Gastrocnemius medialis (tissue), 4 donors: ENCODE measurements around the gene NEIL3. TPM values are rescaled to one million over a fixed set of nuclear protein-coding genes. Genes with fewer than 3 reads are reported as not detected.
A peak's percentile ranks its signal among the peaks of the same experiment; 100 is the strongest.

Experiments used
- ATAC-seq, 2 donors: fragments of 150-250 bp; one replicate each; pipeline ENCODE4 v1.9.1; 2016
- DNase-seq, 2 donors: peaks; one replicate each; pipeline ENCODE4 v3.0.0-alpha.2; 2019
- H3K27ac ChIP-seq, 4 donors: fragments of 200-600 bp; sonication (generic); 1 replicate in 1 of 4; 2 replicates in 3 of 4; pipeline ENCODE4 v1.5.1; 2016 to 2018; ENCODE audit warnings: mild to moderate bottlenecking in 2 of 4, moderate library complexity in 1 of 4
- H3K27me3 ChIP-seq, 3 donors: fragments of 200-600 bp; sonication (generic) in 2 of 3; 1 replicate in 1 of 3; 2 replicates in 2 of 3; pipeline versions ENCODE4 v1.5.1 to v1.6.0; 2016 to 2019; ENCODE audit warnings: mild to moderate bottlenecking in 1 of 3, moderate library complexity in 1 of 3
- H3K36me3 ChIP-seq, 2 donors: fragments of 200-600 bp; sonication (generic) in 1 of 2; one replicate each; pipeline ENCODE4 v1.5.1; 2017 to 2018
- H3K4me1 ChIP-seq, 2 donors: fragments of 200-600 bp; sonication (generic) in 1 of 2; one replicate each; pipeline ENCODE4 v1.5.1; 2016 to 2017; ENCODE audit warnings: mild to moderate bottlenecking in 2 of 2
- H3K4me3 ChIP-seq, 4 donors: fragments of 200-600 bp; sonication (generic) in 3 of 4; 1 replicate in 1 of 4; 2 replicates in 3 of 4; pipeline ENCODE4 v1.5.1; 2016 to 2019; ENCODE audit warnings: mild to moderate bottlenecking in 2 of 4
- H3K9me3 ChIP-seq, 3 donors: fragments of 200-600 bp; sonication (generic) in 2 of 3; 1 replicate in 1 of 3; 2 replicates in 2 of 3; pipeline ENCODE4 v1.5.1; 2016 to 2019
- POLR2A ChIP-seq, 2 donors: fragments of 450-650 bp; IDR thresholded peaks; one replicate each; pipeline ENCODE4 v1.6.1; 2017; ENCODE audit warnings: antibody characterized with exemption in 2 of 2, mild to moderate bottlenecking in 2 of 2, moderate library complexity in 2 of 2
- in situ Hi-C, 4 donors: fragments of 200-750 bp; cut with MboI; loops; one replicate each; pipeline versions ENCODE4 v1.15.0 to v1.8.0; 2017; ENCODE audit warnings: low sequenced_read_pairs in 4 of 4
- intact Hi-C: fragments of 100-400 bp; cut with DNase I; formaldehyde crosslinking; loops from one replicate; pipeline ENCODE4 v1.15.1; 2023; ENCODE audit warnings: low total_unique reads
- total RNA-seq, 4 donors: library from RNA; depleted of rRNA; stranded (reverse); fragments of >200 nt; gene quantifications; one replicate each; pipeline versions ENCODE4 v1.1.0 to v1.2.3, GENCODE V29; 2016
- TF ChIP-seq, protein P1 (sequence below), 5 experiments: fragments of 450-650 bp in 3 of 5; fragments of 200-600 bp in 2 of 5; sonication (generic) in 2 of 5; IDR thresholded peaks in 4 of 5; conservative IDR thresholded peaks in 1 of 5; 1 replicate in 4 of 5; 2 replicates in 1 of 5; pipeline ENCODE4 v1.5.1; 2016 to 2019; ENCODE audit warnings: antibody characterized with exemption in 5 of 5, mild to moderate bottlenecking in 3 of 5, moderate library complexity in 3 of 5

Gene NEIL3, protein sequence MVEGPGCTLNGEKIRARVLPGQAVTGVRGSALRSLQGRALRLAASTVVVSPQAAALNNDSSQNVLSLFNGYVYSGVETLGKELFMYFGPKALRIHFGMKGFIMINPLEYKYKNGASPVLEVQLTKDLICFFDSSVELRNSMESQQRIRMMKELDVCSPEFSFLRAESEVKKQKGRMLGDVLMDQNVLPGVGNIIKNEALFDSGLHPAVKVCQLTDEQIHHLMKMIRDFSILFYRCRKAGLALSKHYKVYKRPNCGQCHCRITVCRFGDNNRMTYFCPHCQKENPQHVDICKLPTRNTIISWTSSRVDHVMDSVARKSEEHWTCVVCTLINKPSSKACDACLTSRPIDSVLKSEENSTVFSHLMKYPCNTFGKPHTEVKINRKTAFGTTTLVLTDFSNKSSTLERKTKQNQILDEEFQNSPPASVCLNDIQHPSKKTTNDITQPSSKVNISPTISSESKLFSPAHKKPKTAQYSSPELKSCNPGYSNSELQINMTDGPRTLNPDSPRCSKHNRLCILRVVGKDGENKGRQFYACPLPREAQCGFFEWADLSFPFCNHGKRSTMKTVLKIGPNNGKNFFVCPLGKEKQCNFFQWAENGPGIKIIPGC
- not detected for total RNA-seq

DNA sequence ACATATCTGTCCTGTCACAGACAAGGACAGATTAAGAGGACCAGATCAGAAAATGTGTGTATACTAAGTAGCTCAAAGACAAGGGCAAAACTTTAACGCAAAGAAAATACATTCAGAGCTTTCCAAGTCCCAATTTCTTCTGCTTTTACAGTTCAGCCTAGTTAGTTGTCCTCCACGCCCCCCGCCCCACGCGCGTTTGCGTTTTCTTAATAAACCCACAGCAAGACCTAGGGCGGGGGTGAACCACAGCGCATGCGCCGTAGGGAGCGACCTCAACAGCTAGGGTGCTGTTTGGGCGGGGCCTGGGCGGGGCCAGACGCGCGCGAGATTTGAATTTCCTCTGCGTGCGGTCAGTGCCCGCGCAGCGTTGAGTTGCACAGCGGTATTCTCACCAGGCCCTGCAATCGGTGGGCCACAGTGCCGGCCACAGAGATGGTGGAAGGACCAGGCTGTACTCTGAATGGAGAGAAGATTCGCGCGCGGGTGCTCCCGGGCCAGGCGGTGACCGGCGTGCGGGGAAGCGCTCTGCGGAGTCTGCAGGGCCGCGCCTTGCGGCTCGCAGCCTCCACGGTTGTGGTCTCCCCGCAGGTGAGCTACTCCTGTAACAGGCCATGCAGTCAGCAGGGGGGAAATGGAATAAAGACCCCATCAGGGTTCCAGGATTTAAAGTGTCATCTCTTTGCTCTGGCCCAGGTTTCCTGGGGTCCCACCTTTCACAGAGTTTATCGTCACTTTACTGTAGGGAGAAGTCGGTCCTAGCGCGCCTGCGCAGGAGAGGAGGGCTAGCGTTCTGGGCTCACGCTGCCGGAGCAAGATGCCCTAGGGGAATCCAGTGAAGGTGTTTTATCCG lies at the start of gene NEIL3:
Gene NEIL3, plus strand, starts transcription at position 353 of the 850 bp plus-strand sequence. Its CDS starts 80 bp downstream, at position 433.
- intact Hi-C loops (no loop called here), in situ Hi-C loops (no loop called here)
- no peak for TF ChIP-seq POLR2A (IDR thresholded peaks at IDR 0.05)
- TF ChIP-seq, protein P1, sequence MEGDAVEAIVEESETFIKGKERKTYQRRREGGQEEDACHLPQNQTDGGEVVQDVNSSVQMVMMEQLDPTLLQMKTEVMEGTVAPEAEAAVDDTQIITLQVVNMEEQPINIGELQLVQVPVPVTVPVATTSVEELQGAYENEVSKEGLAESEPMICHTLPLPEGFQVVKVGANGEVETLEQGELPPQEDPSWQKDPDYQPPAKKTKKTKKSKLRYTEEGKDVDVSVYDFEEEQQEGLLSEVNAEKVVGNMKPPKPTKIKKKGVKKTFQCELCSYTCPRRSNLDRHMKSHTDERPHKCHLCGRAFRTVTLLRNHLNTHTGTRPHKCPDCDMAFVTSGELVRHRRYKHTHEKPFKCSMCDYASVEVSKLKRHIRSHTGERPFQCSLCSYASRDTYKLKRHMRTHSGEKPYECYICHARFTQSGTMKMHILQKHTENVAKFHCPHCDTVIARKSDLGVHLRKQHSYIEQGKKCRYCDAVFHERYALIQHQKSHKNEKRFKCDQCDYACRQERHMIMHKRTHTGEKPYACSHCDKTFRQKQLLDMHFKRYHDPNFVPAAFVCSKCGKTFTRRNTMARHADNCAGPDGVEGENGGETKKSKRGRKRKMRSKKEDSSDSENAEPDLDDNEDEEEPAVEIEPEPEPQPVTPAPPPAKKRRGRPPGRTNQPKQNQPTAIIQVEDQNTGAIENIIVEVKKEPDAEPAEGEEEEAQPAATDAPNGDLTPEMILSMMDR (IDR thresholded peaks at IDR 0.05 in 4 of 5, conservative IDR thresholded peaks at IDR 0.05 in 1 of 5), result no peak
- DNase-seq, result peak; percentile 51 to 75
- peaks cover 3 to 8% of the 10 kb centered on the region in 2 donors for H3K4me1 ChIP-seq
- H3K36me3 ChIP-seq, result no peaks in the 10 kb centered on the region
- H3K27me3 ChIP-seq, result no peaks in the 10 kb centered on the region
- H3K9me3 ChIP-seq, result no peaks in the 10 kb centered on the region
- peak within 1 kb of the TSS; percentile 57 to 73 (median 58) for H3K4me3 ChIP-seq
- H3K27ac ChIP-seq, result no peak within 1 kb of the TSS
- peak in 1 of 2 donors; percentile 75 for ATAC-seq

DNA sequence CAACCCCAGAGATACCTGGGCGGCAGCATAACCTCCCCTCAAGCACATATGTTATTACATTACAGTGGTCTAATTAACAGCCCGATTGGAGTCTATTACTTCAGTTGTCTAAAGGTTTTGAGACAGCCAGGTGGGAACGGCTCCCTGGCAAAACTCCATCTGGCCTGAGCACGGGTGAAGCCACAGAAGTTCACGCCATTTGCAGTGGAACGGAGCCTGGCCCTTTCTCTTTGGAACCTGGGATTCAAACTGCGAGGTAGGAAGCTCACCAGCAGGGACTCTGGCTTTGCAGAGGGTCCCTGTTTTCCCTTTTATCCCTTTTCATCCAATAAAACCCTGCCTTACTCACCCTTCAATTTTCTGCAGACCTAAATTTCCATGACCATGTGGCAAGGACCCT lies 45.9 kb upstream of the NEIL3 start:
- no peaks in the 10 kb centered on the region for H3K27me3 ChIP-seq
- ATAC-seq (no peak), DNase-seq (no peak)
- H3K4me3 ChIP-seq, result no peak overlapping the region
- H3K9me3 ChIP-seq, result no peaks in the 10 kb centered on the region
- H3K36me3 ChIP-seq, result no peaks in the 10 kb centered on the region
- no peak overlapping the region for H3K27ac ChIP-seq
- TF ChIP-seq, protein P1 (IDR thresholded peaks at IDR 0.05 in 4 of 5, conservative IDR thresholded peaks at IDR 0.05 in 1 of 5), result no peak
- TF ChIP-seq POLR2A (IDR thresholded peaks at IDR 0.05), result no peak
- intact Hi-C loops, result no loop called here
- in situ Hi-C loops, result no loop called here
- H3K4me1 ChIP-seq, result no peaks in the 10 kb centered on the region

DNA sequence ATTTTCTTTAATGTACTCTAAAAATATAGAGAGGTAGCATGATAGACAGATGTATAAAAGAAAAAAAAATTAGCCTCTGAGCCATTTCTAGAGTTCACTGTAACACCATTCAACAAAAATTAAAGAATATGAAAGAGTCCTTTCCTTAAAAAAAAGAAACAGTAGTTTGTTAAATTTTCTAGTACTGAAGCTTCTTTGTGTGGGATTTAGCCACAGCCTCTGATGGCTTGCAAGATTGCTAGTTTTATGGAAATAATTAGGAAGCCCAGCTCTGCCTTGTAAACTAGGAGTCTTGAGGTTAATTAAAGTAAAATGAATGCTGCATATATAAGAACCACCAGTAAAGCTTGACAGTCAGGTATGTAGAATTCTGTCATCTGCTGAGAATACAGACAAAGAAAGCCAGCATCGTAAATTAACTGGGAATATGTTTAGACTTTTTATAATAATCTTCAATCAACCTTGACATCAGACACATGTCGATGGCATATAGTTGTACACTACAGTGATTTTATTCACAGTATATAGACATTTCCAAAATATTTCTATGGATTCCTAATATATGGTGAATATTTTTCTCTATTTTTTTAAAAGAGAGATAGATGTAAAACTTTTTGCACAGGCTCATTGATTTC lies 44.8 kb upstream of the NEIL3 start:
- intact Hi-C loops (no loop called here), in situ Hi-C loops (no loop called here)
- no peak for ATAC-seq
- TF ChIP-seq POLR2A (IDR thresholded peaks at IDR 0.05), result no peak
- TF ChIP-seq, protein P1 (IDR thresholded peaks at IDR 0.05 in 4 of 5, conservative IDR thresholded peaks at IDR 0.05 in 1 of 5), result no peak
- no peak overlapping the region for H3K4me3 ChIP-seq
- H3K27me3 ChIP-seq, result no peaks in the 10 kb centered on the region
- no peaks in the 10 kb centered on the region for H3K4me1 ChIP-seq
- H3K36me3 ChIP-seq, result no peaks in the 10 kb centered on the region
- H3K9me3 ChIP-seq, result no peaks in the 10 kb centered on the region
- no peak for DNase-seq
- no peak overlapping the region for H3K27ac ChIP-seq

DNA sequence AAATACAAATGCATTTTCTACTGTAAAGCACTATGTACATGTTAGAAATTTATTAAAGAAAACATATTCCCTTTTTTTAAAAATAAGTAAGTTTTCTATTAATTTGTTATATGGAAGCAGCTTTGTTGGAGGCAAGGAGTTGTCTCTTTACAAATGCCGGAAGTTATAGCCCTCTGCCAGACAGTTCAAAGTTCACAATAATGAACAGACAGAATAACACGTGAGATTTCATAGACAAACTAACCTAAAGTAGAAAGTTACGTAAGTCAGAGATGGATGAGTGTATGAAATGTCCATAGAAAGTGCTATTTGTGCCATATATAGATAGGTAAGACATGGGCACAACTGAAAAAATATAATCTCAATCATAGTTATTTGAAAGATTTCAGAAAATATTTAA lies 43.9 kb upstream of the NEIL3 start:
- no peaks in the 10 kb centered on the region for H3K9me3 ChIP-seq
- H3K27ac ChIP-seq, result no peak overlapping the region
- no peak for DNase-seq
- no peaks in the 10 kb centered on the region for H3K27me3 ChIP-seq
- no peak for ATAC-seq
- H3K36me3 ChIP-seq, result no peaks in the 10 kb centered on the region
- intact Hi-C loops (no loop called here), in situ Hi-C loops (no loop called here)
- no peak overlapping the region for H3K4me3 ChIP-seq
- H3K4me1 ChIP-seq, result no peaks in the 10 kb centered on the region
- TF ChIP-seq POLR2A (IDR thresholded peaks at IDR 0.05), result no peak
- TF ChIP-seq, protein P1 (IDR thresholded peaks at IDR 0.05 in 4 of 5, conservative IDR thresholded peaks at IDR 0.05 in 1 of 5), result no peak
